GM12801 (cell line): Measurements from ENCODE around the gene NEUROD2.

Source experiments
- CTCF ChIP-seq: IDR thresholded peaks from one replicate; pipeline ENCODE4 v1.5.1; 2011; ENCODE audit warnings: control low read depth; ENCODE audit not compliant: insufficient read length; ENCODE audit errors: extremely low read depth

NEUROD2 gene

GRCh38 chr17:39633570-39634183 lies 26.0 kb upstream of the NEUROD2 start:
- no peak for TF ChIP-seq CTCF

- TF ChIP-seq CTCF: no peak
These were observed 24.6 kb upstream of the NEUROD2 start for GRCh38 chr17:39632153-39632941.

- no peak for TF ChIP-seq CTCF
These were observed 23.7 kb upstream of the NEUROD2 start for GRCh38 chr17:39631403-39631802.

GRCh38 chr17:39629898-39630297 lies 22.2 kb upstream of the NEUROD2 start:
- TF ChIP-seq CTCF: no peak

GRCh38 chr17:39629494-39629880 lies 21.8 kb upstream of the NEUROD2 start:
- TF ChIP-seq CTCF: no peak

- no peak for TF ChIP-seq CTCF
These were observed 21.2 kb upstream of the NEUROD2 start for GRCh38 chr17:39628655-39629493.
